ENCODE results near the gene TMEM178B. TPM values are rescaled to one million over a fixed set of nuclear protein-coding genes. Genes with fewer than 3 reads are reported as not detected.

Gene TMEM178B
- total RNA-seq, 1 experiment from 2014 or later: not detected

GRCh38 chr7:141339603-141340002, 265.7 kb downstream of the TMEM178B start:
- DNase-seq: no peak
- BruUV-seq (replicated peaks): no TSS peak
- H4K20me1 ChIP-seq (ENCODE audit: insufficient read depth): no peaks in the 10 kb centered on the region
- H3K4me1 ChIP-seq (replicated peaks; ENCODE audit: insufficient read depth): no peaks in the 10 kb centered on the region
- TF ChIP-seq EZH2 (IDR thresholded peaks at IDR 0.05; ENCODE audit: low read depth): no peak
- no peak for TF ChIP-seq CTCF (conservative IDR thresholded peaks at IDR 0.05)
- no peak overlapping the region for H2AFZ ChIP-seq
- ChIA-PET CTCF (no interaction called here), POLR2A (ENCODE audit: unreplicated experiment) (no interaction called here)
- H3K27ac ChIP-seq: no peak overlapping the region
- H3K4me2 ChIP-seq: no peak overlapping the region
- H3K27me3 ChIP-seq (ENCODE audit: insufficient read depth, low read depth): peaks cover 64% of the 10 kb centered on the region
- H3K36me3 ChIP-seq (ENCODE audit: low read depth): no peaks in the 10 kb centered on the region
- intact Hi-C loops (cut with micrococcal nuclease; ENCODE audit: unreplicated experiment): no loop called here
- no peaks in the 10 kb centered on the region for H3F3A ChIP-seq (ENCODE audit: insufficient read depth, low read depth)
- no peak overlapping the region for H3K4me3 ChIP-seq
- no peaks in the 10 kb centered on the region for H3K9me2 ChIP-seq (ENCODE audit: insufficient read depth)
- no peaks in the 10 kb centered on the region for H3K9me3 ChIP-seq (ENCODE audit: insufficient read depth, low read depth)
- no peaks in the 10 kb centered on the region for H3K79me2 ChIP-seq (ENCODE audit: low read depth)

DNA sequence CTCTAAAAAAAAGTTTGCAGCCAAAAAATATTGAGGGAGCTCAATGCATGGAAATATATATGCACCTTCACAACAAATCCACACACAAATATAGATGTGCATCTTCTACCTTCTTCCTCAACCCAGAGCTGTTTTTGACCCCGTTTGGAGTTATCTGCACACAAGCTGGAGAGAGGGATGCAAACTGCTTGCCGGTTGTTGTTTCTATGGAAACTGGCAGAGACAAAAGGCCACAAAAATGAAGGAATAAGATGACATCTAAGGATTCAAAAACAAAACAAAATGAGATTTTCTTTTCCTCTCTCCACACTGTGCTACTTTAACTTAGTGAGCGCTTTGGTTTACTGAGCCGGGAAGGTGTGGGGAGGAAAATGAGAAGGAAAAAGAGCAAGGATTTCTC, 267.1 kb downstream of the TMEM178B start:
- no peaks in the 10 kb centered on the region for H3K79me2 ChIP-seq (ENCODE audit: low read depth)
- ChIA-PET POLR2A (ENCODE audit: unreplicated experiment) (no interaction called here), CTCF (no interaction called here)
- no peak overlapping the region for H2AFZ ChIP-seq
- peaks cover 78% of the 10 kb centered on the region for H3K27me3 ChIP-seq (ENCODE audit: insufficient read depth, low read depth)
- H3K27ac ChIP-seq: no peak overlapping the region
- TF ChIP-seq EZH2 (IDR thresholded peaks at IDR 0.05; ENCODE audit: low read depth) (no peak), CTCF (conservative IDR thresholded peaks at IDR 0.05) (no peak)
- DNase-seq: no peak
- no peaks in the 10 kb centered on the region for H3K9me2 ChIP-seq (ENCODE audit: insufficient read depth)
- intact Hi-C loops (cut with micrococcal nuclease; ENCODE audit: unreplicated experiment): no loop called here
- no peak overlapping the region for H3K4me3 ChIP-seq
- no peaks in the 10 kb centered on the region for H3K4me1 ChIP-seq (replicated peaks; ENCODE audit: insufficient read depth)
- no peaks in the 10 kb centered on the region for H3F3A ChIP-seq (ENCODE audit: insufficient read depth, low read depth)
- H3K9me3 ChIP-seq (ENCODE audit: insufficient read depth, low read depth): no peaks in the 10 kb centered on the region
- H3K36me3 ChIP-seq (ENCODE audit: low read depth): no peaks in the 10 kb centered on the region
- BruUV-seq (replicated peaks): no TSS peak
- no peak overlapping the region for H3K4me2 ChIP-seq
- H4K20me1 ChIP-seq (ENCODE audit: insufficient read depth): 0 out of 2 replicates have a peak, but pooled peaks cover 5% of the 10 kb centered on the region

- Histone ChIP-seq H4K20me1 (ENCODE audit: insufficient read depth) (0 out of 2 replicates have a peak, but pooled peaks cover 5% of the 10 kb centered on the region), H3K27ac (no peak overlapping the region), H3K9me3 (ENCODE audit: insufficient read depth, low read depth) (no peaks in the 10 kb centered on the region), H3F3A (ENCODE audit: insufficient read depth, low read depth) (no peaks in the 10 kb centered on the region), H3K79me2 (ENCODE audit: low read depth) (no peaks in the 10 kb centered on the region), H3K36me3 (ENCODE audit: low read depth) (no peaks in the 10 kb centered on the region), H3K4me2 (no peak overlapping the region), H2AFZ (no peak overlapping the region), H3K27me3 (ENCODE audit: insufficient read depth, low read depth) (peaks cover 96% of the 10 kb centered on the region), H3K4me3 (no peak overlapping the region), H3K9me2 (ENCODE audit: insufficient read depth) (no peaks in the 10 kb centered on the region), H3K4me1 (replicated peaks; ENCODE audit: insufficient read depth) (no peaks in the 10 kb centered on the region)
- POLR2A ChIA-PET (ENCODE audit: unreplicated experiment): no interaction called here
- intact Hi-C loops (cut with micrococcal nuclease; ENCODE audit: unreplicated experiment): no loop called here
- no TSS peak for BruUV-seq (replicated peaks)
- DNase-seq: no peak
- TF ChIP-seq CTCF (conservative IDR thresholded peaks at IDR 0.05): no peak
- no peak for TF ChIP-seq EZH2 (IDR thresholded peaks at IDR 0.05; ENCODE audit: low read depth)
- CTCF ChIA-PET: no interaction called here
These were observed 269.0 kb downstream of the TMEM178B start for GRCh38 chr7:141342621-141343408.

Data from PC-9 (cell line).